WERI-Rb-1 (cell line): Measurements from ENCODE around the gene DCC.

Experiments used
- DNase-seq: peaks from one replicate; pipeline ENCODE4 v3.0.0-alpha.2; 2020
- H3K27ac ChIP-seq: fragments of 250-450 bp; sonication (Bioruptor Pico); 2 replicates; pipeline ENCODE4 v1.5.1; 2020; ENCODE audit warnings: mild to moderate bottlenecking, moderate library complexity
- H3K27me3 ChIP-seq: fragments of 250-450 bp; sonication (Bioruptor Pico); 2 replicates; pipeline ENCODE4 v1.5.1; 2021; ENCODE audit warnings: mild to moderate bottlenecking, low read depth, moderate library complexity; ENCODE audit not compliant: insufficient read depth, severe bottlenecking
- H3K36me3 ChIP-seq: fragments of 250-450 bp; sonication (Bioruptor Pico); 2 replicates; pipeline ENCODE4 v1.5.1; 2020; ENCODE audit warnings: mild to moderate bottlenecking, moderate library complexity
- H3K4me3 ChIP-seq: 2 replicates; pipeline ENCODE4 v1.5.1; 2011; ENCODE audit warnings: low read depth, mild to moderate bottlenecking, control low read depth, low read length
- H3K9me3 ChIP-seq: fragments of 250-450 bp; sonication (Bioruptor Pico); 2 replicates; pipeline ENCODE4 v1.5.1; 2021; ENCODE audit warnings: mild to moderate bottlenecking, moderate library complexity; ENCODE audit not compliant: severe bottlenecking
- CTCF ChIP-seq: IDR thresholded peaks from 2 replicates; pipeline ENCODE4 v1.5.1; 2011; ENCODE audit warnings: low read depth, mild to moderate bottlenecking, control low read depth, inconsistent platforms, low read length

Gene DCC

GRCh38 chr18:53281406-53281805 is 941.4 kb downstream of the DCC start:
- DNase-seq, result no peak
- TF ChIP-seq CTCF, result no peak
- Histone ChIP-seq H3K36me3 (no peaks in the 10 kb centered on the region), H3K4me3 (no peak overlapping the region), H3K27me3 (no peaks in the 10 kb centered on the region), H3K9me3 (no peaks in the 10 kb centered on the region), H3K27ac (no peak overlapping the region)

GRCh38 chr18:53283708-53284107 is 943.7 kb downstream of the DCC start:
- no peak overlapping the region for H3K4me3 ChIP-seq
- H3K27me3 ChIP-seq, result no peaks in the 10 kb centered on the region
- no peak overlapping the region for H3K27ac ChIP-seq
- no peaks in the 10 kb centered on the region for H3K9me3 ChIP-seq
- no peak for DNase-seq
- no peaks in the 10 kb centered on the region for H3K36me3 ChIP-seq
- no peak for TF ChIP-seq CTCF

- Histone ChIP-seq H3K9me3 (no peaks in the 10 kb centered on the region), H3K27ac (no peak overlapping the region), H3K27me3 (no peaks in the 10 kb centered on the region), H3K4me3 (no peak overlapping the region), H3K36me3 (no peaks in the 10 kb centered on the region)
- DNase-seq, result no peak
- TF ChIP-seq CTCF, result no peak
These were observed 965.5 kb downstream of the DCC start for GRCh38 chr18:53305461-53305860.

GRCh38 chr18:53319628-53320027 is 979.6 kb downstream of the DCC start:
- no peaks in the 10 kb centered on the region for H3K9me3 ChIP-seq
- no peak for DNase-seq
- no peak overlapping the region for H3K4me3 ChIP-seq
- H3K36me3 ChIP-seq, result no peaks in the 10 kb centered on the region
- H3K27ac ChIP-seq, result no peak overlapping the region
- no peak for TF ChIP-seq CTCF
- no peaks in the 10 kb centered on the region for H3K27me3 ChIP-seq

GRCh38 chr18:53322163-53322562 is 982.2 kb downstream of the DCC start:
- no peak for DNase-seq
- H3K4me3 ChIP-seq, result no peak overlapping the region
- TF ChIP-seq CTCF, result no peak
- no peaks in the 10 kb centered on the region for H3K9me3 ChIP-seq
- no peaks in the 10 kb centered on the region for H3K27me3 ChIP-seq
- H3K27ac ChIP-seq, result no peak overlapping the region
- H3K36me3 ChIP-seq, result no peaks in the 10 kb centered on the region

GRCh38 chr18:53324353-53324752 is 984.4 kb downstream of the DCC start:
- Histone ChIP-seq H3K4me3 (no peak overlapping the region), H3K27me3 (no peaks in the 10 kb centered on the region), H3K36me3 (no peaks in the 10 kb centered on the region), H3K27ac (no peak overlapping the region), H3K9me3 (no peaks in the 10 kb centered on the region)
- no peak for TF ChIP-seq CTCF
- no peak for DNase-seq
